Activated T-helper 17 cell treated with anti-CD3 and anti-CD28 coated beads, Interleukin-2, amount 50 U/mL, for 72 hours (primary cell): ENCODE data around the gene SOX3. TPM values are rescaled to one million over a fixed set of nuclear protein-coding genes. Genes with fewer than 3 reads are reported as not detected.

Experiments used
- ATAC-seq: fragments of 150-1000 bp; cut with Tn5 transposase; replicated peaks from 2 replicates; pipeline ENCODE4 v1.10.0; 2021; ENCODE audit warnings: mild to moderate bottlenecking, moderate library complexity
- H3K27ac Mint-ChIP-seq: one replicate; pipeline ENCODE4 v1.8.0; 2022; ENCODE audit warnings: mixed read lengths
- H3K27me3 Mint-ChIP-seq: one replicate; pipeline ENCODE4 v1.8.0; 2022; ENCODE audit warnings: mixed read lengths
- H3K36me3 Mint-ChIP-seq: one replicate; pipeline ENCODE4 v1.8.0; 2022; ENCODE audit warnings: low read depth, mild to moderate bottlenecking, mixed read lengths
- H3K4me1 Mint-ChIP-seq: one replicate; pipeline ENCODE4 v1.8.0; 2022; ENCODE audit warnings: mixed read lengths
- H3K4me3 Mint-ChIP-seq: one replicate; pipeline ENCODE4 v1.8.0; 2022; ENCODE audit warnings: mild to moderate bottlenecking, mixed read lengths
- H3K9me3 Mint-ChIP-seq: one replicate; pipeline ENCODE4 v1.8.0; 2022; ENCODE audit warnings: mixed read lengths
- total RNA-seq, 2 donors: library from RNA; stranded (reverse); gene quantifications; one replicate each; pipeline ENCODE4 v1.2.3, GENCODE V29; 2022

The SOX3 gene
- total RNA-seq, 2 donors from 2014 or later = not detected

GRCh38 chrX:140505421-140506337 is 810 bp upstream of the SOX3 start:
- H3K36me3 Mint-ChIP-seq = no peaks in the 10 kb centered on the region
- H3K9me3 Mint-ChIP-seq = no peaks in the 10 kb centered on the region
- H3K27me3 Mint-ChIP-seq = peaks cover 26% of the 10 kb centered on the region
- ATAC-seq = no peak
- H3K4me3 Mint-ChIP-seq = no peak overlapping the region
- no peaks in the 10 kb centered on the region for H3K4me1 Mint-ChIP-seq
- H3K27ac Mint-ChIP-seq = no peak overlapping the region

GRCh38 chrX:140503714-140504351 is 1.0 kb downstream of the SOX3 start:
- Mint-ChIP-seq H3K9me3 (no peaks in the 10 kb centered on the region), H3K27me3 (peaks cover 27% of the 10 kb centered on the region), H3K4me3 (no peak overlapping the region), H3K36me3 (no peaks in the 10 kb centered on the region), H3K27ac (no peak overlapping the region), H3K4me1 (no peaks in the 10 kb centered on the region)
- no peak for ATAC-seq

GRCh38 chrX:140503238-140503601 is 1.6 kb downstream of the SOX3 start:
- H3K27me3 Mint-ChIP-seq = peaks cover 29% of the 10 kb centered on the region
- H3K27ac Mint-ChIP-seq = no peak overlapping the region
- H3K9me3 Mint-ChIP-seq = no peaks in the 10 kb centered on the region
- ATAC-seq = no peak
- H3K4me1 Mint-ChIP-seq = no peaks in the 10 kb centered on the region
- peak overlapping the region; percentile 33 for H3K4me3 Mint-ChIP-seq
- no peaks in the 10 kb centered on the region for H3K36me3 Mint-ChIP-seq

GRCh38 chrX:140502491-140503237 is 2.2 kb downstream of the SOX3 start:
- ATAC-seq = no peak
- H3K4me1 Mint-ChIP-seq = no peaks in the 10 kb centered on the region
- H3K27me3 Mint-ChIP-seq = peaks cover 29% of the 10 kb centered on the region
- H3K36me3 Mint-ChIP-seq = no peaks in the 10 kb centered on the region
- no peak overlapping the region for H3K27ac Mint-ChIP-seq
- no peaks in the 10 kb centered on the region for H3K9me3 Mint-ChIP-seq
- H3K4me3 Mint-ChIP-seq = peak overlapping the region; percentile 33

- no peaks in the 10 kb centered on the region for H3K36me3 Mint-ChIP-seq
- no peak overlapping the region for H3K4me3 Mint-ChIP-seq
- no peaks in the 10 kb centered on the region for H3K4me1 Mint-ChIP-seq
- H3K27me3 Mint-ChIP-seq = peaks cover 27% of the 10 kb centered on the region
- no peak for ATAC-seq
- no peak overlapping the region for H3K27ac Mint-ChIP-seq
- H3K9me3 Mint-ChIP-seq = no peaks in the 10 kb centered on the region
These were observed 2.9 kb downstream of the SOX3 start for GRCh38 chrX:140501940-140502468.

GRCh38 chrX:140501321-140501720 is 3.5 kb downstream of the SOX3 start:
- Mint-ChIP-seq H3K4me1 (no peaks in the 10 kb centered on the region), H3K27ac (no peak overlapping the region), H3K9me3 (no peaks in the 10 kb centered on the region), H3K36me3 (no peaks in the 10 kb centered on the region), H3K27me3 (peaks cover 26% of the 10 kb centered on the region), H3K4me3 (no peak overlapping the region)
- no peak for ATAC-seq

- Mint-ChIP-seq H3K4me3 (no peak overlapping the region), H3K27ac (no peak overlapping the region), H3K27me3 (peaks cover 27% of the 10 kb centered on the region), H3K9me3 (no peaks in the 10 kb centered on the region), H3K36me3 (no peaks in the 10 kb centered on the region), H3K4me1 (no peaks in the 10 kb centered on the region)
- ATAC-seq = no peak
These were observed 4.4 kb downstream of the SOX3 start for GRCh38 chrX:140500441-140500840.

GRCh38 chrX:140495739-140496138 is 9.1 kb downstream of the SOX3 start:
- Mint-ChIP-seq H3K9me3 (peaks cover 4% of the 10 kb centered on the region), H3K4me1 (no peaks in the 10 kb centered on the region), H3K36me3 (no peaks in the 10 kb centered on the region), H3K27ac (no peak overlapping the region), H3K27me3 (peaks cover 17% of the 10 kb centered on the region), H3K4me3 (no peak overlapping the region)
- ATAC-seq = no peak

- Mint-ChIP-seq H3K27me3 (peaks cover 8% of the 10 kb centered on the region), H3K27ac (no peak overlapping the region), H3K4me1 (no peaks in the 10 kb centered on the region), H3K9me3 (peaks cover 4% of the 10 kb centered on the region), H3K4me3 (no peak overlapping the region), H3K36me3 (no peaks in the 10 kb centered on the region)
- ATAC-seq = no peak
These were observed 12.5 kb downstream of the SOX3 start for GRCh38 chrX:140492066-140492994.

- peaks cover 4% of the 10 kb centered on the region for H3K27me3 Mint-ChIP-seq
- no peak overlapping the region for H3K27ac Mint-ChIP-seq
- no peaks in the 10 kb centered on the region for H3K4me1 Mint-ChIP-seq
- no peaks in the 10 kb centered on the region for H3K36me3 Mint-ChIP-seq
- no peaks in the 10 kb centered on the region for H3K9me3 Mint-ChIP-seq
- no peak for ATAC-seq
- H3K4me3 Mint-ChIP-seq = no peak overlapping the region
These were observed 24.1 kb downstream of the SOX3 start for GRCh38 chrX:140480765-140481164.

- Mint-ChIP-seq H3K27me3 (peaks cover 4% of the 10 kb centered on the region), H3K27ac (no peak overlapping the region), H3K4me3 (no peak overlapping the region), H3K9me3 (peaks cover 4% of the 10 kb centered on the region), H3K36me3 (no peaks in the 10 kb centered on the region), H3K4me1 (no peaks in the 10 kb centered on the region)
- no peak for ATAC-seq
These were observed 26.9 kb downstream of the SOX3 start for GRCh38 chrX:140477987-140478386.

GRCh38 chrX:140475025-140475424 is 29.8 kb downstream of the SOX3 start:
- ATAC-seq = no peak
- no peaks in the 10 kb centered on the region for H3K36me3 Mint-ChIP-seq

GRCh38 chrX:140467211-140467610 is 37.7 kb downstream of the SOX3 start:
- Mint-ChIP-seq H3K27ac (no peak overlapping the region), H3K36me3 (no peaks in the 10 kb centered on the region), H3K4me1 (no peaks in the 10 kb centered on the region), H3K4me3 (no peak overlapping the region), H3K27me3 (peaks cover 3% of the 10 kb centered on the region), H3K9me3 (no peaks in the 10 kb centered on the region)
- ATAC-seq = no peak

More at GRCh38 chrX:140475025-140475424, 29.8 kb downstream of the SOX3 start:
- Mint-ChIP-seq H3K4me3 (no peak overlapping the region), H3K27ac (no peak overlapping the region), H3K27me3 (no peaks in the 10 kb centered on the region), H3K9me3 (peaks cover 4% of the 10 kb centered on the region), H3K4me1 (no peaks in the 10 kb centered on the region)
